WI38 (cell line): ENCODE data around the gene CCDC27.
"Not testable (repeated sequence)": the region's sequence is repeated elsewhere in the genome, so short reads cannot be mapped to it uniquely, and the experiment has no call there.

Source experiments
- H3K4me3 ChIP-seq: 2 replicates; pipeline ENCODE4 v1.5.1; 2011; ENCODE audit warnings: low read depth, mild to moderate bottlenecking, control low read depth, low read length
- TF ChIP-seq, protein P1 (sequence below): IDR thresholded peaks from 2 replicates; pipeline ENCODE4 v1.5.1; 2012; ENCODE audit warnings: low read depth, mild to moderate bottlenecking, control low read depth, low read length

CCDC27 gene

GRCh38 chr1:3807769-3808168 lies 55.5 kb downstream of the CCDC27 start:
- TF ChIP-seq, protein P1, sequence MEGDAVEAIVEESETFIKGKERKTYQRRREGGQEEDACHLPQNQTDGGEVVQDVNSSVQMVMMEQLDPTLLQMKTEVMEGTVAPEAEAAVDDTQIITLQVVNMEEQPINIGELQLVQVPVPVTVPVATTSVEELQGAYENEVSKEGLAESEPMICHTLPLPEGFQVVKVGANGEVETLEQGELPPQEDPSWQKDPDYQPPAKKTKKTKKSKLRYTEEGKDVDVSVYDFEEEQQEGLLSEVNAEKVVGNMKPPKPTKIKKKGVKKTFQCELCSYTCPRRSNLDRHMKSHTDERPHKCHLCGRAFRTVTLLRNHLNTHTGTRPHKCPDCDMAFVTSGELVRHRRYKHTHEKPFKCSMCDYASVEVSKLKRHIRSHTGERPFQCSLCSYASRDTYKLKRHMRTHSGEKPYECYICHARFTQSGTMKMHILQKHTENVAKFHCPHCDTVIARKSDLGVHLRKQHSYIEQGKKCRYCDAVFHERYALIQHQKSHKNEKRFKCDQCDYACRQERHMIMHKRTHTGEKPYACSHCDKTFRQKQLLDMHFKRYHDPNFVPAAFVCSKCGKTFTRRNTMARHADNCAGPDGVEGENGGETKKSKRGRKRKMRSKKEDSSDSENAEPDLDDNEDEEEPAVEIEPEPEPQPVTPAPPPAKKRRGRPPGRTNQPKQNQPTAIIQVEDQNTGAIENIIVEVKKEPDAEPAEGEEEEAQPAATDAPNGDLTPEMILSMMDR = no peak
- H3K4me3 ChIP-seq = no peak overlapping the region

DNA sequence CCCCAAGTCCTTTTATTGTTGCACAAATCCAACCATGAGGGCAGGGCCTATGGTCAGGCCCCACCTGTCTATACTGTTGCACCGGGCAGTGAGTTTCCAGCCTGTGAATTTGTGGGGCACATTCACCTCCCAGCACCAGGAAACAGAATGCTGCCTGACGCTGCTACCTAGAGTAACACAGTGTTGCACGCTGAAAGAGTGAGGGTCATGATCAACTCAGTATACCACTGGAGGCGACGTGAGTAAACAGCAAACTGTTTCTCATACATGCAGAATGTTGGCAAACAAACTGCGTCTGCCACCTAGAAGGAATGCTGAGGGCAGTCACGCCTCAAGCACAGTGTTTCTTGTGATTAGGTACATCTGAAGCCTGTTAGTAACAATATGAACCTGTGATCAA lies 57.4 kb downstream of the CCDC27 start:
- TF ChIP-seq, protein P1 = no peak
- no peak overlapping the region for H3K4me3 ChIP-seq

DNA sequence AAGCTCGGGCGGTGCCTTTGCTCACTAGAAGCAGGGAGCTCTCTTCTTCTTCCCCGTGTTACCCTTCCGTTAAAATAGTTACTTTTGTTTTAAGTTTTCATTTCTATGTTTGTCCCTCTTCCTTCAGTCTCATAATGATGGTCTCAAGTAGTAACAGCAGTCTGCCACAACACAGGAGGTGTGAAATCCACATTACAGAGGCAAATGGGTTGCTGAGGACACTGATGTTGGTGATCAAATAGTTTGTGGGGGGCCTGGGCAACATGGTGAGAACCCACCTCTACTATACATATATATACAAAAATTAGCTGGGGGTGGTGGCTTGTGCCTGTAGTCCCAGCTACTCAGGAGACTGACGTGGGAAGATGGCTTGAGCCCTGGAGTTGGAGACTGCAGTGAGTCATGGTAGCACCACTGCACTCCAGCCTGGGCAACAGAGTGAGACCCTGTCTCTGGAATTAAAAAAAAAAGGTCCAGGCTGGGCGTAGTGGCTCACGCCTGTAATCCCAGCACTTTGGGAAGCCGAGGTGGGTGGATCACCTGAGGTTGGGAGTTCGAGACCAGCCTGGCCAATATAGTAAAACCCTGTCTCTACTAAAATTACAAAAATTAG lies 58.0 kb downstream of the CCDC27 start:
- H3K4me3 ChIP-seq = not testable (repeated sequence)

- no peak overlapping the region for H3K4me3 ChIP-seq
- TF ChIP-seq, protein P1 = no peak
These were observed 59.3 kb downstream of the CCDC27 start for GRCh38 chr1:3811595-3811911.

DNA sequence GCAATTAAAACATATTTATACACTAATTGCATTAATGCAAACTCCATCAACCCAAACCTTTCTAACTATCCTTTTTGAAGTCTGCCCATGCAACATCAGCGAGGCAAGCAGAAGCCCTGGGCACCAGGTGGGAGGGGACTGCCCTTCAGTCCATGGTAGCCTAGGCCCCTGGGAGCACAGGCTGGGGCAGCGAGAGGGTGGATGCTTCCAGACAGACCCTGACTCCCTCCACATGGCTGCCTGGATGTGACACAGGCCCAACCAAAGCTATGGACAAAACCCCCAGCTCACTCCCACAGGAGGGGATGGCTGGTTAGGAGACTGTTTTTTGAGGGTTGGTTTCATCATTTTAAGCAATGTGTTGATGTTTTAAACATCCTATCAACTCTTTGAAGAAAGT lies 61.8 kb downstream of the CCDC27 start:
- no peak overlapping the region for H3K4me3 ChIP-seq
- TF ChIP-seq, protein P1 = no peak

DNA sequence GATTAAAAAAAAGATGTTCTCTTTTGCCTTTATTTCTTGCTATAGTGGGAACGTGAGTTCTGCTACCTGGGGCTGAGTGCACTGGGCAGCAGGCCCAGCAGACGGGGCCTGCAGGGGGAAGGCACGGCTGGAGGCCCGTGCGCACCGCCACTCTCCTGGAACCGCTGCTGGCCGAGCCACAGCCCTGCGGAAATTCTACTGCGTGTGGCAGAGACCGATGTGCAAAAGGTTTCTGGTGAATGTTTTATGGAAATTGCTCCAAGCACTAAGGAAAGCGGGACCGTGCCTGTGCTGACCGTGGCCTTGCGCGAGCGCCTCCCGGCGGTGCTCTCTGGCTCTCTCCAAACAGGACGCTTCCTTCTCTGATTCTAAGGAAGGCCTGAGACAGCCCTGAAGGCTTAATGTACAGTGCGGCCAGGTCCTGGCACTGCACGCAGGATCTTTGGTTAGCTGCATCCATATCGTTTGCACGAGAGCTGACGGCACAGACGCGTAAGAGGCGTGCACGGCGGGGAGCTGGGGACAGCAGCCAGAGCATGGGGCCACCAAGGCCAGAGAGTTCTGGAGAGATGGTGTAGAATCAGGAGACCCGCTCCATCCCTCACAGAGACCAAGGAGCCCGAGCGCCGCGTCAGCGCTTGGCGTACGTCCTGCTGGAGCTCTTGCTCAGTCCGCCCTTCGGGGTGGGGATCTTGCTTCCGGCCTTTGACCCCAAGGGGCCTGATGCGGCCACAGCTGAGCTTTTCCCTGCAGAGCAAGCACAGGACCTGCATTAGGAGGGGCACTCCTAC lies 62.7 kb downstream of the CCDC27 start:
- H3K4me3 ChIP-seq = no peak overlapping the region
- TF ChIP-seq, protein P1 = no peak

- H3K4me3 ChIP-seq = no peak overlapping the region
- TF ChIP-seq, protein P1 = no peak
These were observed 64.3 kb downstream of the CCDC27 start for GRCh38 chr1:3816331-3817137.
